Right lung (tissue), 5 donors: Measurements from ENCODE around the gene THADA. TPM values are rescaled to one million over a fixed set of nuclear protein-coding genes. Genes with fewer than 3 reads are reported as not detected.

ENCODE experiments used
- DNase-seq, 2 donors: peaks; one replicate each; pipeline ENCODE4 v3.0.0-alpha.2; 2013
- polyA plus RNA-seq, 5 donors: library from polyadenylated mRNA; unstranded; fragments of 120-200 nt; gene quantifications; one replicate each; pipeline versions ENCODE4 v1.2.1 to v1.2.3, GENCODE V29; 2013; ENCODE audit warnings: inconsistent platforms in 1 of 5, low replicate concordance in 1 of 5; ENCODE audit not compliant: insufficient read length in 5 of 5, insufficient read depth in 1 of 5

Gene THADA
- polyA plus RNA-seq, 5 donors, result 33.8 to 42.1 (median 36.6) TPM

DNA sequence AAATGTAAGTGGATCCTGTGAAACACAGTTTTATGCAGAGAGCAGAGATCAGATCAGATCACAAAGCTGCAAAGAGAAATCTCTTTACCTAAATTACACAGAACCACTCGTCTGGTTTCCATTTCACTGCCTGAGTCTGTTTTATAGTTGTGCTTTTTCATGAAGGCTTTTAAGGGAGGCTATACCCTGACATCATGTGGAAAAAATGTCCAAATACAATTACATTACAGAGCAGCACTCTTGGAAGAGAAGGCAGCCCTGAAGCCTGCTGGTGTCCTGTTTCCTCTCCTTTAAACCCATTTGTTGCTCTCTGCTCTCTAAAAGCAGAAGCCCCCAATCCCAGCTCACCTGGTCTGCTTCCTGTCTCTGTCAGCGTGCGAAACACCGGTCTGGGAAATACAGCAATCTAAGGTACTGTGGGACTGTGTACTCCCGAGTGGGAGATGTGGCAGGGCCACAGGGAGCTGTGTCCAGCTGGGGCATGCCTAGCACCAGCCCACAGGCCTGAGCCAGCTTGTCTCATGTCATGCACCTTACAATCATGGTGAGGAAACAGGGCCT is 344.6 kb downstream of the THADA start:
- peak; percentile 57 to 73 for DNase-seq

DNA sequence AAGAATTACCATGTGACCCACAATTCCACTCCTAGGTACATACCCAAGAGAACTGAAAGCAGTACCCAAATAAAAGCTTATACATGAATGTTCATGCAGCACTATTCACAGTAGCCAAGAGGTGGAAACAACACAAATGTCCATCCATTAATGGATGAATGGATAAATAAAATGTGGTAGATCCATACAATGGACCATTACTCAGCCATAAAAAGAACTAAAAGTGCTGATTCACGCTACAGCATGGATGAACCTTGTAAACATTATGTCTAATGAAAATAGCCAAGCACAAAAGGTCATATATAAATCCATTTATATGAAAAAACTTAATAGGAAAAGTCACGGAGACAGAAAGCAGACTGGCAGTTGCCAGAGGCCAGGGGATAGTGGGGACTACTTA is 345.8 kb downstream of the THADA start:
- DNase-seq, result no peak

DNA sequence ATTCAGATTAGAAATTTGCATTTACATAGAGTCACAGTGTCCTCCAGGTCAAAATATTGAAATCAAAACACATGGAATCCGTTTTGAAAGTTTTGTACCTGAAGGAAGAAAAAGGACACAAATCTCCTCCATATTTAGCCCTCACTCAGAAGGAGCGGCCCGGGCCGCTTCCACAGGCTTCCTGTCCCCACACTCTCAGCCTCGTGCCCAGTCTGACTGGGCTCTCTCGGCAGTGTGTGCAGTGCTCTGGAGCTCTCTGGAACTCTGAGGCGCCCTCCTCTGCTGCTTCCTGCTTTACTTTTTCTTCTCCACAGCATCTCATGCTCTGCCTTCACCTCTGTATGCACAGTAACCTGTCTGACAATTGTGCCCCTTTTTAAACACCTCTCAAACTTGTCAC is 347.2 kb downstream of the THADA start:
- DNase-seq, result no peak

DNA sequence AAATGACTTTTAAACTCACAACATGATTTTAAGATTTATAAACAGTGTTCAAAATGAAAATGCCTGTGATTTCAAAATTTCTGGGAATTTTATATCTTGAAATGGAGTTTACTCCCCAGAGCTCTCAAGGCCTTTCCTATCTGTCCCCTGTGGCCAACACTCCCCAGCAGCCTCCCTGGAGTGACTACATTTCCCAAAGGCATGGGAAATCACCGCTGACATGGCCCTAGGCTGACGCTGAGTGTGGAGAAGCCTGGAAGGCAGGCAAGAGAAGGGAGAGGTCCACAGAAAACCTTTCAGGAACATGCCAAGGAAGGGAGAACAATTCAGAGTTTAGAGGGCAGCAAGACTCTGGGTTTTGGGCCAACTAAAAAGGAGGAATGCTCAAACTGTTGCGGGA is 349.2 kb downstream of the THADA start:
- DNase-seq, result no peak

DNA sequence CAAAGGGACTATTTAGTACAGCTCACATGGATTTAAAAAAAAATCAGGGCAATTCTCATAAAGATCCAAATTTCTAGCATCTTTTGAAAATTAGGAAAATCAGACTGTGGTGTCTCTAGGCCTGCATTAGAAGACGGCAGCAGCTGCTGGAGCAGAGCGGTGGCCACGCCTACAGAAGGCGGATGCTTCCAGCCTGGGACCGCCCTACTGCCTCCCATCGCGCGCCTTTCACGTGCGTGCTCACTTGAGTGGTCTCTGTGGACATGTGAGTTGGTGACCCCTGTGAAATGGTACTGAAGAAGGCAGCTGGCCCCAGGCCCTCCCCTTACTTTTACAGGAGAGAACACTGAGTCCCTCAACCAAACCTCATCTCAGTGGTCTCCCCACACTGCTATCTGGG is 354.3 kb downstream of the THADA start:
- no peak for DNase-seq

DNA sequence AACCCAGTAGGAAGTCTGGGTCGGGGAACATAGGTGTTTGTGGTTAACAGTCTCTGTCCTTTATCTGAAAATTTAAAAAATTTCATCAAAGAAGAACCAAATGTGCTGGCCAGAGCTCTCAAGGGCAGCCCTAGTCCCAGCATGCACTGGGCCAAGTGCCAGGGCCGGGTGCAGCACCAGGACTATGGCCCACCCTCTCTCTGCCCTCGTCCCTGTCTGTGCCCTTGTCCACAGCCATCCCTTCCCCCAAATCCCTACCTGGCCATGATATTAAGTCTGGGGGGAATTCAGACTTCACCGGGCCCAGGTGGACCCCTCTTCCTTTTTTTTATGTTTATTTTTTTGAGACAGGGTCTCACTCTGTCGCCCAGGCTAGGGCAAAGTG is 355.1 kb downstream of the THADA start:
- no peak for DNase-seq

DNA sequence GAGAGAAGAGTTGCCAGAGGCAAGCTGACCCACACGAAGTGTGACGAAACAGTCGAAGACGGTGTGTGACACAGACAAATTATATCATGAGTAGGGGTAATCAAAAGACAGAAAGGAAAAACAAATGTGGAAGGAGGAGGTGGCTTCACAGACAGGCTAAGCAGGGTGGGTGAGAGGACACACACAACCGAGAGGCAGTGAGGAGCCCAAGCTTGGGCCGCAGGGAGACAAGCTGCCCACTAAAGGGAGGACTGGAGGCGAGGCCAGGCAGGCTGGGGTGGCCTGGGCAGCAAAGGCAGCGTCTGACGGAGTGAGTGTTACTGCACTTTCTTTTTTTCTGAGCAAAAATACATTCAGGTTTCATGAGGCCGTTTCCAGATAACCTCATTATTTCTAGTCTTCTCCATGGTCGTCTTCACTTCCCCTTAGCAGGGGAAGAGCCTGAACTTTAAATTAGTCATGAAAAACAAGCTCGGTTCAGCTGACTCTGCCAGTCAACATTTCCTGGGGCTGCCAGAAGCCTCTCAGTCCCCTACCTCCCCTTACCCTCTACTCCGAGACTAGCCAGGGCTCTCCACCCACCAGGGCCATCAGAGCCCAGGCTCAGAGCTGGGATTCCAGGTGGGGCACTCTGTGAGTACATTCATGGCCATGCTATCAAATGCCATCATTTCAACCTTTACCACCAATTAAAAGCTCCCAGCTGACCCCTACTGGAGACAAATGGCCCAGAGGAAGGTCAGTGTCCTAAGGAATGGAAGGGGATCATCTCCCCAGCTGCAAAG is 355.7 kb downstream of the THADA start:
- no peak for DNase-seq

DNA sequence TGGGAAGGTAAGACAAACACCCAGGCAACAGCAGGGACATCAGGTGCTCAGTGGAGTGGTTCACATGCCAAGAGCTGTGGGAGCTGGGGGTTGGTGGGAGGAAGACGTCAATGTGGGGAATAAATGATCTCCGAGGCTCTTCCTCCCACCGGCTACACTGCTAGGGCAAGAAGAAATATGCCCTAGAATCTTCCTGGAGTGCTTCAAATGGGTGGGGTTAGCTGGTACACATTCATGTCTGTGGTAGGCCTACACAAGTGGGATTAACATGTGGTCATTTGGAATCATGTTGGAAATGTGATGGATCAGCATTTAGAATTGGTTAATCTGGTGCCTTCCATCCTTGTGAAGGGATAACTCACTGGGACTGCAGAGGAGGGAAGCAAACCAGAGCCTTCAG is 357.0 kb downstream of the THADA start:
- no peak for DNase-seq

DNA sequence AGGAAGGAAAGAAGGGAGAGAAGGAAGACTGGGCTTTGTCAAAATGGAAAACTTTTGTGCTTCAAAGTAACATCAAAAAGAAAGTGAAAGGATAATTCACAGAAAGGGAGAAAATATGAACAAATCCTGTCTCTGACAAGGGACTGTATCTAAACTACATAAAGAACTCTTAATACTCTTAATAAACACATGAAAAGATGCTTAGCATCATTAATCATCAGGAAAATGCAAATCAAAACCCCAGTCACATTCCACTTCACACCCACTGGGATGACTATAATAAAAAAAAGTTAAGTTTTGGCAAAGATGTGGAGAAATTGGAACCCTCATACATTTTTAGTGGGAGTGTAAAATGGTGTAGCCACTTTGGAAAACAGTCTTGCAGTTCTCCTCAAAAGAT is 357.7 kb downstream of the THADA start:
- DNase-seq, result no peak

DNA sequence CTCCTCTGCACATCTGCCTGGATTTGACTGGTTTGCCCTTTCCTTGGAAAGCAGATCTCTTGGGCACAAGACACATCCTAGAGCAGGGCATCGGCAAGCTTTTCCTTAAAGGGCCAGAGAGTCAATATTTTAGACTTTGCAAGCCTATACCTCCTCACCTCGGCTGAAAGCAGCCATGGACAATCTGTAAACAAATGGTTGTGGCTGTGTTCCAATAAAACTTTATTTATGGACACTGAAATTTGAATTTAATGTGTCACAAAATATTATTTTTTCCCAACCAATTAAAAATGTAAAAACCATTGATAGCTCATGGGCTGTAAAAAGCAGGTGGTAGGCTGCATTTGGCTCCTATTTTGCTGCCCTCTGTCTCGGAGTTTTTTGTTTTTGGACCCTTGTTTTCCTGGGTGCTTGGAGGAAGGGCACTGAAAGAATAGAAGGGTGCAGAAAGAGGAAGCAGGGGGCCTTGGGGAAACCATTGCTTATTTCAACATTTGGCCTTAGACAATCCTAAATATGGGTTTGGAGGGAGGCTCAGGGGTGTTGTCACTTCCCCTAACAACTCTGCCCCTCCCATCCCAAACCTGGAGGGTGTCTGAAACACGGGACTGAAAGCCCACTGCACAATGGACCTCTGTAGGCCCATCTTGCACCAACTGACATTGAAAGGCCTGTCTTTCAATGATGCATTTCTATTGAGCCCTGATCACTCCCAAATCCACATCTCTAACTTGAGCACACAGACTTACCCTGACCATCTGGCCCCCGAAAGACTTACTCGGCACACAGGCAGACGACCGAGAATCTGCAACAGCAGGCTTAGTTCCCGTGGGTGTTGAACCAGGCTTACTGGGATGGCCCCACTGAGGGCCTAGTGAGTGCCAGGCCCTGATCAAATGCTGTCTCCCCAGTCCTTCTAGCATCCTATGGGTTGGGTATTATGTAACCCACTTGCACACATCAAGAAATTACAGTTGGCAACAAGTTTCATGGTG is 362.3 kb downstream of the THADA start:
- no peak for DNase-seq

DNA sequence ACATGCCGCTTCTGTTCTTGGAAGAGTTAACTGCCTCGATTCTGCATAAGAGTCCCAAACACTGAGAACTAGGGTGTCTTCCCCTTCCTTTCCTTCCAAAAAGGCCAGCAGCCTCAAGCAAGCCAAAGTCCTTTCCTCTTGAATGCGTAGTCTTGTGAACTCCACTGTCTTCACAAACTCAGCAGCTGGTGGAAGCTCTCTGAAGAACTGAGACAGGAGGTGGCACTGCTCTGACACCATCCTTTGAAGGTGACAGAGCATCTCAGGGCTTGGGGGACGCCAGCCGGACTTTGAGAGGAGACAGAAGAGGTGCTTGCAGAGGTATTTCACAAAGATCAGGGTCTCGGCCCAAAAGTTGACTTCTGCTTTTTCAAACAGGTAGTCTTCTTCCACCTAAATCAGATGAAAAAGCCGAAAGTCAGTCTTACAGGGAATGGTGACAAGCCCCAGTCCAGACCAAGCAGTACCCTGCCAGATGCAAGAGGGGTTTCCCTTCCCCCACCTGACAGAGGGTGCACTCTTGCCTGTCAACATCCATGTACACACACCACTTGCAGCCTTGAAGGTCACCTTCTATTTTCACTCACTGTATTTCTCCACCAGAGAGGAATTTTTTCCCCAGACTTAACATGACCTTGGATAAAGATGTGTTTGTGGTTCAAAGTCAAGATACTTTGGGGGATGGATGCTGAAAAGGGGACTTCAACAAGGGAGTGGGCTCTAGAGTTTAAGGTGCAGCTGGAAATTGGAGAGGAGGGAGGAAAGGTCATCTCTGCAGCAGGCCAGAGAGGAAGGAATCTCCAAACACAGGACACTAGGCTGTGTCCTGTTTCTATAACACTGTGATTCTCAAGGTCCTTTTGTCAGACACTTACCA is 364.6 kb downstream of the THADA start:
- DNase-seq, result no peak

DNA sequence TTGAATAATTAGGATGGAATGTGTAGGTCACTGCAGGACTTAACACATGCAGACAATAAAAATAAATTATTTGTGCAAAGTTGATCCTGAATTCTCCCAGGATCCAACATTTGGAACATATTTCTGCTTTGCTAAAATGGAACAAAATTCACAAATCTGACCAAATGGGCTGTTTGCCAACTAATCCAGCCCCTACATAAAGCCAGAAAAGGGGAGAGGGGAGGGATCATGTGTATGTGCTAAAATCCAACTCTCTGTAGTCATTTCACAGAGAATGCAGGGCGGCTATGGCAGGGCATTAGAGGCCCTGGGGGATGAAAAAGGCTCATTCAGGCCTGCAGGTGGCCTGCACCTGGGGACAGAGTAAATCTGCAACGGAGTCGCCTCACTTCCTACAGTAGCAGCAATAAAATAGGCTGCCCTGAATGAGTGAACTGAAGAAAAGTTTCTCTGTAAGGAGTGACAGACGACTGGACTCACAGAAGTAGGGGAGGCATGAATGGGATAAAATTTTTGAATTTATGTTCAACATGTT is 365.4 kb downstream of the THADA start:
- no peak for DNase-seq

DNA sequence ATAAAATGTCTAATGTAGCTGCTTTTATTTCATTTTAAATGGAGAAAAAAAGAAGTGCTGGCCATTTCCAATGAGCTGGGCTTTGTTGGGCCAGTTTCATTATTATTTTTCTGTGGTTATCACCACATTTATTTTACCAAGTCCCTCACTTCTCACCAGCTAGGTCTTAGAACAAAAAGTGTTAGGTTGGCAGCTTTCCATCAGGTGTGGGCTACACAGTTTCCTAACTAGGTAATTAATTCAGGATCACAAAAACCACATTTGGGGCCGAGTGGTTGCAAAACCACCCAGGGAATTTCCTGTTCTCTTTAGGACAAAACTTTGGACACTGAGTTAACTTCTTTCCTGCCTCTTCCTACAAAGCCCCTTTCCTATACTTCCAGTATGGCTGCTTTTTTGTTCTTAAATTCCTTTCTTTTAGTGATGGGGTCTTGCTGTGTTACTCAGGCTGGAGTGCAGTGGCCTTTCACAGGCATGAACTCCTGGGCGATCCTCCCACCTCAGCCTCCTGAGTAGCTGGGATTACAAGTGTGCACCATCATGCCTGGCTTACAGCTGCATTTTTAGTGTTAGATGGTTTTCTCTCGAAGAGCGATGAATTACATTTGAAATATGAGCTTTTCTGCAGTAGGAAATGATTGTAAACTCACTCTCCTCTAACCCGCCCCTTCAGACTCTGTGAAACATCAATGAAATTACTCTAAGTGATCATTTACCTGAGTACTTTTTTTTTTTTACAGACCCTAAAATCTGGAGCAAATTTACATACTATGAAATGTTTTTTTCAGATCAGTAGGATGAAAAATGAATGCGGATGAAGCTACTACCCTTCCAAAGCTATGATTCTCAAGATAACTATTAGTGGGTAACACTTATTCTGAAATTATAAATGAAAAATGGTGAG is 366.8 kb downstream of the THADA start:
- DNase-seq, result no peak

DNA sequence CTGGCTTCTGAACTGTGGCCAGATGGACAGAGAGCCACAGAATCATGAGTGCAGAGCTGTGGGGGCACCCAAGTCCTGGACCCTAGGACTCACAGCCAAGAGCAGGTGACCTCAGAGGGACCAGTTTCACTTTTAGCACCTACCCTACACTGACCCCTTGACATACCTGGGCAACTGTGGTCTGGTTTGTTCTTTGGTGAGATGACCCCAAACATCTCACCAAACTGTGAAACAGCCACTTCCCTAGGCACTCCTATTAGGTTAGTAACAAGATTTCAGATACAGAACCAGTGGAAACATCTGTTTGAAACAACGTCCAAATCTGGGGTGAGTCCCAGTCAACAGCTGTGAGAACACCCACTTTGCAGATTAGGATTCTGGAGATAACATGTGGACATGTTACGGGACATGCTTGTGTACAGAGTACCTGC is 367.5 kb downstream of the THADA start:
- DNase-seq, result no peak

DNA sequence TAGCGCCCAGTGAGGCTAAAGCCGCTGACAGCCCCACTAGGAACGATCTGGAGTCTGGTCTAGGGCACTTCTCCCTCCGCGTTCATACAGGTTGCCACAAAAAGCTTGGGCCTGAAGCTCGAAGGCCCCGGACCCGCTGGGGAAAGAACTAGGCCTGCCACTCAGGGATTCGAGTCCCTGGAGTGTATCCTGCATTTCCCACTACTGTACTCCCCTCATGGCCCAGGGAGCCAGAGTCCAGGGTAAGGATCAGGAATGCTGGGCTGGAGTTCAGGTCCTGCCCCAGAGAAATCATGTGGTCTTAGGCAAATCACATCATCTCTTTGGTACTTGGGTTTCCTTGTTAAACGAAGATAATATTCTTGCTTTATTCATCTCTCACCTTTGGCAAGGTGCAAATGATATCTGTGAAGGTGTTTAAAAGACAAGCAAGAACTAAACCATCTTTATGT is 368.0 kb downstream of the THADA start:
- no peak for DNase-seq

DNA sequence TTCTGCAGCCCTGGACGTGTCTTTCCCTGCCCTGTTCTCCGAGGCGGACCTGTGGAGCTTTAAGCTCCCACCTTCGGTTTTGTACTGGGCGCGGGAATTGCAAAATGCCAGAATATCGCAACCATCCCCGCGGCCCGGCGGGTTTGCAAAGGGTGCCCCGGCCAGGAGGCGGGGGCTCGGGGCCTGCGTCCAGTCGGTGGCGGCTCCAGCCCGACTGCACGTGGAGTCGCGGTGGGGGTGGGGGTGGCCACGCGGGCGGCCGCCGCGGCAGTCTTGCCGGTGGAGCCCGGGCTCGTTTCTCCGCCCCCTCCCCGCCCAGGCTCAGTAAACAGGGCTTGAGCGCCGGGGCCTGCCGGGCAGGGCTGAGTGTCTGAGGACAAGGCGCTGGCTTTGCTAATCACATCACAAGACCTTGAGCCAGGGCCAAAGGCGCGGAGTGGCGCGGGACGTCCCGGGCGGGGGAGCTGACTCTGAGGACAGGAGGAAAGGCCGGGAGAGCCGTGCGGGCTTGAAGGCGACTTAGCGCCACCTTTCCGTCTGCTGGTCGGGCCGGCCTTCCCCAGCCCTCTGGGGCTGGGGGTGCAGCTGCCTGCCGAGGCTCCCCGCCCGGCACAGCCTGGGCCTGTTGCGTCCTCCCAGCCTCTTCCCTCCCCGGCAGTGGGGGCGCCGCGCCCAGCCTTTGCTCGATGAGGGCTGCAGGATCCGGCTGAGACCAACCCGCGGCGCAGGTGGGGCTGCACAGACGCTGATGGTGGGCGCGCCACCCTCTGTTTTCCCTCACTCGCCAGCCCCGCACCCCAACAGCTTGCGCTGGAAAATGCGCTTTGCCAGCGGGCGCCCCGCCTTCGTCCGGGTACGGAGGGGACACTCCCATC is 368.6 kb downstream of the THADA start:
- peak; percentile 93 to 95 for DNase-seq

DNA sequence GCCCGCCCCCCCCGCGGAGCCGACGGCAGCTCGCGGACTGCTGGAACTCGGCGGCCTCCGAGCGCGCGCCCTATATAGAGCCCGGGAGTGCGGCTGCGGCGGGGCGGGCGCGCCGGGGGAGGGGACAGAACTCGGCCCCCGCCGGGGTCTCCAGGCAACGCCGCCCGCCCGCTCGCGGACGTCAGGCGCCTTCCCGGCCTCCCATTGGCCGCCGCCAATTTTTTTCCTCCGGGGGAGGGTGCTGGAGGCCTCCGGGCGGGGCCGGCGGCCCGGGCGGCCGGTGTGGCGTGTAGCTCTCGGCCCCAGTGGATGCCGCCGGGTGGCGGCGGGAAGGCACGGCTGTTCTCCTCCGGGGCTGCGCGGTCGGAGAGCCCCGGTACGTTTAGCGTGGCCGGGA is 369.3 kb downstream of the THADA start, which contains the start of gene ZFP36L2:
TSS of gene ZFP36L2 (minus strand) at position 49 of the 397 bp plus-strand sequence. CDS start 291 bp downstream, outside the sequence.
- peak; percentile 96 to 98 for DNase-seq

DNA sequence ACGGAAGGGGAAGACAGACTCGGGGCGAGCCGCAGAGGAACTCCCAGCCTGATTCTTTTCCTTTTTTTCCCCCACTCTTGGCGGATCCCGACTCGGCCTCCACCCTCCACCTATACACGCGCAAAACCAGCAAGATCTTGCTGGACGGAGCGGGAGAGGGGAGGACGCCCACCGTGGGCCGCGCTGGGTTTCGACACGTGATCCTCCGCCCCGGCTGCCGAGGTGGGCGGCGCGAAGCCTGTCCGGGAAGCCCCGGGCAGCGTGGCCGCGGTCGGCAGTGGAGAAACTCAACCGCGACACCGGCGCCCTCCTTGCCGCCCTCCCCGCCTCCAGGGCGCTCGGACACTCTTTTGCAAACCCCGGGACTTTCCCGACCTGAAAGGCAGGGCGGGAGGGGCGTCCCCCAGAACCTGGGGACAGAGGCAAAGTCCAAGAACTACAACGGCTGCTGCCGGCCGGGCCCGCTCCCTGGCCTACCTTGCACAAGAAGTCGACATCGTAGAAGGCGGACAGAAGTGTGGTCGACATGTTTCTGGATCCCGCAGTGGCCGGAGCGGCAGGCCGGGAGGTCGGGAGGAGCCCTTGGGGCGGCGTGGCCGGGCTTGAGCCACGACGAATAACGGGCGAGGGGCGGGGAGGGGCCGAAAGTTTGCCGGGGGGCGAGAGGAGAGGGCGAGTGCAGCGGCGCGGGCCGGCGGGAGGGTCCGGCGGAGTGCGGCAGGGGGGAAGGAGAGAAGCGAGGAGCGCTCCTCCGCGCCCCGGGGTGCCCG is 369.9 kb downstream of the THADA start:
- DNase-seq, result no peak
